Fibroblast of skin of left quadriceps (primary cell): Measurements from ENCODE around the gene PORCN.
"Not testable (repeated sequence)": the region's sequence is repeated elsewhere in the genome, so short reads cannot be mapped to it uniquely, and the experiment has no call there.

Experiments used
- DNase-seq, 2 experiments: peaks; one replicate each; pipeline ENCODE4 v3.0.0-alpha.2; 2013; ENCODE audit warnings: low read depth in 2 of 2

PORCN gene

GRCh38 chrX:48512371-48512935 is 3.7 kb downstream of the PORCN start:
- no peak for DNase-seq

GRCh38 chrX:48513670-48514069 is 4.9 kb downstream of the PORCN start:
- DNase-seq, result no peak

- no peak for DNase-seq
These were observed 5.5 kb downstream of the PORCN start for GRCh38 chrX:48514126-48514806.

- DNase-seq, result no peak
These were observed 6.2 kb downstream of the PORCN start for GRCh38 chrX:48514868-48515460.

GRCh38 chrX:48515842-48516241 is 7.0 kb downstream of the PORCN start:
- DNase-seq, result no peak

- no peak for DNase-seq
These were observed 7.5 kb downstream of the PORCN start for GRCh38 chrX:48516285-48516684.

- no peak for DNase-seq
These were observed 8.2 kb downstream of the PORCN start for GRCh38 chrX:48516987-48517386.

GRCh38 chrX:48519481-48519880 is 10.7 kb downstream of the PORCN start:
- DNase-seq, result not testable (repeated sequence)

- DNase-seq, result no peak
These were observed 11.7 kb downstream of the PORCN start for GRCh38 chrX:48520455-48520854.

- DNase-seq, result no peak
These were observed 12.2 kb downstream of the PORCN start for GRCh38 chrX:48520976-48521352.

GRCh38 chrX:48521353-48522243 is 12.8 kb downstream of the PORCN start, which contains the start of gene EBP:
Gene EBP (plus strand): TSS chrX:48521808. CDS start chrX:48523772, 1,964 bp downstream.
- peak; percentile 63 to 64 for DNase-seq

GRCh38 chrX:48522291-48522690 is 13.5 kb downstream of the PORCN start:
- DNase-seq, result no peak

- no peak for DNase-seq
These were observed 14.9 kb downstream of the PORCN start for GRCh38 chrX:48523682-48524081.

- DNase-seq, result not testable (repeated sequence)
These were observed 17.1 kb downstream of the PORCN start for GRCh38 chrX:48525853-48526252.

- DNase-seq, result no peak
These were observed 21.9 kb downstream of the PORCN start for GRCh38 chrX:48530736-48531135.

- no peak for DNase-seq
These were observed 22.7 kb downstream of the PORCN start for GRCh38 chrX:48531358-48531959.

GRCh38 chrX:48532161-48532560 is 23.4 kb downstream of the PORCN start:
- DNase-seq, result no peak

- DNase-seq, result no peak
These were observed 24.4 kb downstream of the PORCN start for GRCh38 chrX:48533165-48533564.

- DNase-seq, result no peak
These were observed 30.0 kb downstream of the PORCN start for GRCh38 chrX:48538641-48539344.

GRCh38 chrX:48539345-48540027 is 30.7 kb downstream of the PORCN start, which contains the start of gene TBC1D25:
Gene TBC1D25 (plus strand): TSS chrX:48539714. CDS start chrX:48539798, 84 bp downstream.
- DNase-seq, result peak; percentile 93 to 94

- DNase-seq, result no peak
These were observed 31.2 kb downstream of the PORCN start for GRCh38 chrX:48540028-48540375.
